ENCODE data around the gene TAP2.

DNA sequence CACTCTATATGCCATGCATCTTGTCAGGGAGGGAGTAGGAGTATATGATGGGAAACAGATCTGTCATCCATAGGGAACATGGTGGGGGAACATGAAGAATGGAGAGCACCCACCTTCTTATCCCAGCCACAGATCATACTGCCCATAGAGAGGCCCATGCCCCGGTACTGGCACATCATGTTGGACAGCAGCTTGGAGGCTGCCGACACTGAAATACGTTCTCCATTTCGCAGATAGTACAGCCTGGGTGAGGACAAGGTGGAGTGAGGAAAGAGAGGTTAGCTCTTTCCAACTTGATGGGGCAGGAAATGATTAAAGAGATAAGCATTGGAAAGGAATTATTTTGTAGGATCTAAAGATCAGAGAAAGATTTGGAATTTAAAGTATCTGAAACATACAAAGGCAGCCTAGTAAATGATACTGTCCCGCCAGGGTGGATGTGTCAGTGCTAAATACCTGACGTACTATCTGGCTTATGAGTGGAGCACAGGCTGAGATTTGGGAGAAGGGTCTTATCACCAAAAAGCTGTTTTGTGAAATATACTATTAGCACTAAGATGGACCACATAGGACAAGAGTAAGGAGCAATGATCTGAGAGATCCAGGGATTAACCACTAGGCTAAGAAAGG lies 3.6 kb upstream of the TAP2 start:
- TF ChIP-seq, protein P1, sequence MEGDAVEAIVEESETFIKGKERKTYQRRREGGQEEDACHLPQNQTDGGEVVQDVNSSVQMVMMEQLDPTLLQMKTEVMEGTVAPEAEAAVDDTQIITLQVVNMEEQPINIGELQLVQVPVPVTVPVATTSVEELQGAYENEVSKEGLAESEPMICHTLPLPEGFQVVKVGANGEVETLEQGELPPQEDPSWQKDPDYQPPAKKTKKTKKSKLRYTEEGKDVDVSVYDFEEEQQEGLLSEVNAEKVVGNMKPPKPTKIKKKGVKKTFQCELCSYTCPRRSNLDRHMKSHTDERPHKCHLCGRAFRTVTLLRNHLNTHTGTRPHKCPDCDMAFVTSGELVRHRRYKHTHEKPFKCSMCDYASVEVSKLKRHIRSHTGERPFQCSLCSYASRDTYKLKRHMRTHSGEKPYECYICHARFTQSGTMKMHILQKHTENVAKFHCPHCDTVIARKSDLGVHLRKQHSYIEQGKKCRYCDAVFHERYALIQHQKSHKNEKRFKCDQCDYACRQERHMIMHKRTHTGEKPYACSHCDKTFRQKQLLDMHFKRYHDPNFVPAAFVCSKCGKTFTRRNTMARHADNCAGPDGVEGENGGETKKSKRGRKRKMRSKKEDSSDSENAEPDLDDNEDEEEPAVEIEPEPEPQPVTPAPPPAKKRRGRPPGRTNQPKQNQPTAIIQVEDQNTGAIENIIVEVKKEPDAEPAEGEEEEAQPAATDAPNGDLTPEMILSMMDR (IDR thresholded peaks at IDR 0.05; ENCODE audit: low read depth, low read length): no peak
- TF ChIP-seq EZH2phosphoT487 (IDR thresholded peaks at IDR 0.05; ENCODE audit: low read depth): no peak
